Stimulated activated naive CD4-positive, alpha-beta T cell (primary cell): Measurements from ENCODE around the gene CCDC141.
A peak's percentile ranks its signal among the peaks of the same experiment; 100 is the strongest.
"Not testable (repeated sequence)": the region's sequence is repeated elsewhere in the genome, so short reads cannot be mapped to it uniquely, and the experiment has no call there.

Experiments used
- DNase-seq, 6 experiments: peaks; one replicate each; lab custom pipeline; 2025; lab: John Stamatoyannopoulos, UW

Gene CCDC141, protein sequence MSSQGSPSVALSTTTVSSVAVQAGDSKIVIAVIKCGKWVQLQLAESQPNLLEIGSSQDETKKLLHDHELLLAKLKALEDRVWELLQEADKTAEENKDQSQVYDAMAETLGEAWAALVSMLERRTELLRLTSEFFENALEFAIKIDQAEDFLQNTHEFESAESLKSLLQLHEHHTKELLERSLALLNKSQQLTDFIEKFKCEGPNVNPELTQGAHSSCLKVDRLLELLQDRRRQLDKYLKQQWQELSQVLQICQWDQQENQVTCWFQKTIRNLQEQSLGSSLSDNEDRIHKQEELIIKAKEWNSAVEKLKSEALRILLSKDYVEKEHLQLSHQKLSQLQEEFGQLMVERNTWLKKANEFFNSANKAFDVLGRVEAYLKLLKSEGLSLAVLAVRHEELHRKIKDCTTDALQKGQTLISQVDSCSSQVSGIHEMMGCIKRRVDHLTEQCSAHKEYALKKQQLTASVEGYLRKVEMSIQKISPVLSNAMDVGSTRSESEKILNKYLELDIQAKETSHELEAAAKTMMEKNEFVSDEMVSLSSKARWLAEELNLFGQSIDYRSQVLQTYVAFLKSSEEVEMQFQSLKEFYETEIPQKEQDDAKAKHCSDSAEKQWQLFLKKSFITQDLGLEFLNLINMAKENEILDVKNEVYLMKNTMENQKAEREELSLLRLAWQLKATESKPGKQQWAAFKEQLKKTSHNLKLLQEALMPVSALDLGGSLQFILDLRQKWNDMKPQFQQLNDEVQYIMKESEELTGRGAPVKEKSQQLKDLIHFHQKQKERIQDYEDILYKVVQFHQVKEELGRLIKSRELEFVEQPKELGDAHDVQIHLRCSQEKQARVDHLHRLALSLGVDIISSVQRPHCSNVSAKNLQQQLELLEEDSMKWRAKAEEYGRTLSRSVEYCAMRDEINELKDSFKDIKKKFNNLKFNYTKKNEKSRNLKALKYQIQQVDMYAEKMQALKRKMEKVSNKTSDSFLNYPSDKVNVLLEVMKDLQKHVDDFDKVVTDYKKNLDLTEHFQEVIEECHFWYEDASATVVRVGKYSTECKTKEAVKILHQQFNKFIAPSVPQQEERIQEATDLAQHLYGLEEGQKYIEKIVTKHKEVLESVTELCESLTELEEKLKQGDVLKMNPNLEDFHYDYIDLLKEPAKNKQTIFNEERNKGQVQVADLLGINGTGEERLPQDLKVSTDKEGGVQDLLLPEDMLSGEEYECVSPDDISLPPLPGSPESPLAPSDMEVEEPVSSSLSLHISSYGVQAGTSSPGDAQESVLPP (N-terminal part only)

DNA sequence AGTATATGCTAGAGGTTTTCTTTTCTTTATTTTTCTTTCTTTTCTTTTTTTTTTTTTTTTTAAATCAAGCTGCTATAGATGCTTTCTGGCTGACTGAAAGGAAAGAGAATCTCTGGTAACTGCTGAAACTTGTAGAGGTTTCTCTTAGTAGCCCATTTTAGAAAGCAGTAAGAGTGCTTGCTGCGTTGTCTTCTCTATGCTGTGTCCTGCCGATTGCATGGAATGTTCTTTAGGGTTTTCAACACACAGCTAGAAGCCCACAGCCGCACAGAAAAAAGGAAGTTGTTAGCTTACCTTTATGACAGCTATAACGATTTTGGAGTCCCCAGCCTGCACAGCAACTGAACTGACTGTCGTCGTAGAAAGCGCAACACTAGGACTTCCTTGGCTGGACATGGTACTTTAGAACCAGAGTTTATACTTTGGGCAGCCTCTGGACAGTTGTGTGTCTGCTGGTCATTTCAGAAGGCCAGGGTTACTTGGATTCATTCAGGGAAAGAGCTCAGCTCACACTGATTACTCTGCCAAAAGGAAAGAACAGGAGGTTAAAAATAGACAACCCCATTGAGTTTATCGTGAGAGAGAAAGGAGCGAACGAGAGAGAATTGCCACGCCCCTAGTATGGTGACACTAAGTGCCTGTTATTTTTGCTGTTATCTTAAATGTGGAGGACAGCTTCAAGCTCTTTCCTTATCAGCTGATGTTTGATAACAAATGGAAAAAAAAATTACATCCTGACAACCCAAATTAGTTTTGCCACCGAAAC is at the start of gene CCDC141:
Gene CCDC141, minus strand, starts transcription at position 592 of the 766 bp plus-strand sequence. Its CDS starts 196 bp downstream, at position 396.
- peak in 4 of 6 experiments; percentile 4 to 66 (median 50) for DNase-seq

DNA sequence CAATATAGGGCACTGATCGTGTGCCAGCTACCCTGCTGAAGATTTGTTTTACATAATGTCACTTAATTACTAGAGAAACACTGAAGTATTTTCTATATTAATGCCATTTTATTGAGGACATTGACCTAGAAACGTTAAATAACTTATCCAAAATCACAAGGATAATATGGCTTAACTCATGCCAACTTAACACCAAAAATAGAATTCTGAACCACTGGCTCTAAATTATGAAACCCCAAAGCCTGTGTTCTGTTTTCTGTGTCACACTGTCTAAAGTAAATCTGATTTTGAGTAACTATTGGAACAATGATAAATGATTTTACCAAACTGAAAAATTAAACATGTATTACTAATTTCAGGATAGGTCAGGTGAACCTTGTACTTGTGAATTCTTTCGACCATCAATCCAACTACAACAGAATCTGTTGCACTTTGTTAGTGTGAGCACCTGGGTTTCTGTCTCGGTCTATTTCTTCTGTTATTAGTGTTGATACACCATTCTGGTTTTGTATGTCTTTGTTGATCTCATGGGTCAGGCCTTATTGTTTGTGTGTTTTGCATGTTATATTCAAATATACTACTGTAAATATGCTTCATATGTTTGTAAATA is 48.2 kb upstream of the CCDC141 start:
- DNase-seq = no peak

DNA sequence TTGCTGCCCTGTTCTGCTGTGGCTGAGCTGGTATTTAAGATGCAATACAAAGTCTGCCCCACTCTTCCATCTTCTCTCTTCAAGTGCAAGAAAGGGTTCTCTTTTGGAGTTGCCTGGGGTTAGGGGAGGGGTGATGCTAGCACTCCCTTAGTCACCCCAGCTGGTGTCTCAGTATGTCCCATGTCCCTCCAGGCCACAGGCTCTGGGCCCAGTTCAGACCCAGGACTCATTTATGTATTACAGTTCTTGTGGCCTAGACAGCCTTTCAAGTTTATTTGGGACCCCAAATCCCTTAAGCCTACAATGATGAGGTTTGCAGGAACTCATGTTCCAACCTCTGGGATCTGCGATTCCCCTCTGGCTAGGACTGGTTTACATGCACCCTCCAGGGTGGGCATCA is 47.2 kb upstream of the CCDC141 start:
- DNase-seq = no peak

DNA sequence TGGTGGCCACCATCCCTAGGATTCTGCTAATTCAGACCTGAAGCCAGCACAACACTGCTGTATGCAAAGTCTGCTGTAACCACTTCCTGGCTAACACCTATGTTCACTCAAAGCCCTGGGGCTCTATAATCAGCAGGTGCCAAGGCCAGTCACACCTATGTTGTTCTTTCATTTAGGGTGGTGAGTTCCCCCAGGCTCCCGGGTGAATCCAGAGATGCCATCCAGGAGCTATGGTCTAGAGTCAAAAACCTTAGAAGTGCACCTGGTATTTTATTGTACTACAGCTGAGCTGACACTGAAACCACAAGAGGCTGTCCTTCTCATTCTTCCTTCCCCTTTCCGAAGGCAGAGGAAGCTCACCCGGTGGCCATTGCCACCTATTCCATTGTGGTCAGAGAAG is 46.2 kb upstream of the CCDC141 start:
- DNase-seq = peak in 3 of 6 experiments; percentile 4 to 26 (median 16)

DNA sequence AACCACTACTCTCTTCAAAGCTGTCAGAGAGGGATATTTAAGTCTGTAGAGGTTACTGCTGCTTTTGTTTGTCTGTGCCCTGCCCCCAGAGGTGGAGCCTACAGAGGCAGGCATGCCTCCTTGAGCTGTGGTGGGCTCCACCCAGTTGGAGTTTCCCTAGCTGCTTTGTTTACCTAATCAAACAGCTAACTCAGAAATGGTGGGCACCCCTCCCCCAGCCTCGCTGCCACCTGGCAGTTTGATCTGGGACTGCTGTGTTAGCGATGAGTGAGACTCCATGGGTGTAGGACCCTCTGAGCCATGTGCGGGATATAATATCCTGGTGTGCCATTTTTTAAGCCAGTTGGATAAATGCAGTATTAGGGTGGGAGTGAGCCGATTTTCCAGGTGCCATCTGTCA is 43.0 kb upstream of the CCDC141 start:
- not testable (repeated sequence) for DNase-seq

DNA sequence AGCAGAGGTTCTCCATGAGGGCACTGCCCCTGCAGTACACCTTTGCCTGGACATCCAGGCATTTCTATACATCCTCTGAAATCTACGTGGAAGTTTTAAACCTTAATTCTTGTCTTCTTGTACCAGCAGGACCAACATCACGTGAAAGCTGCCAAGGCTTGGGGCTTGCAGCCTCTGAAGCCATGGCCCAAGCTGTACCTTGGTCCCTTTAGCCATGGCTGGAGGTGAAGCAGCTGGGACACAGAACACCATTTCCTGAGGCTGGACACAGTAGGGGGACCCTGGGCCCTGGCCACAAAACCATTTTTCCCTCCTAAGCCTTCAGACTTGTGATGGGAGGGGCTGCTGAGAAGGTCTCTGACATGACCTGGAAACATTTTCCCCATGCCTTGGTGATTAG is 32.8 kb upstream of the CCDC141 start:
- no peak for DNase-seq

DNA sequence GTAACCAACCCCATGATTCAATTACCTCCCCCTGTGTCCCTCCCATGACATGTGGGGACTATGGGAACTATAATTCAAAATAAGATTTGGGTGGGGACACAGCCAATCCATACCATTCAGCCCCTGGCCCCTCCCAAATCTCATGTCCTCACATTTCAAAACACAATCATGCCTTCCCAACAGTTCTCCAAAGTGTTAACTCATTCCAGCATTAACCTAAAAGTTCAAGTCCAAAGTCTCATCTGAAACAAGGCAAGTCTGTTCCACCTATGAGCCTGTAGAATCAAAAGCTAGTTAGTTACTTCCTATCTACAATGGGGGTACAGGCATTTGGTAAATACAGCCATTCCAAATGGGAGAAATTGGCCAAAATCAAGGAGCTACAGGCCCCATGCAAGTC is 32.0 kb upstream of the CCDC141 start:
- DNase-seq = no peak

DNA sequence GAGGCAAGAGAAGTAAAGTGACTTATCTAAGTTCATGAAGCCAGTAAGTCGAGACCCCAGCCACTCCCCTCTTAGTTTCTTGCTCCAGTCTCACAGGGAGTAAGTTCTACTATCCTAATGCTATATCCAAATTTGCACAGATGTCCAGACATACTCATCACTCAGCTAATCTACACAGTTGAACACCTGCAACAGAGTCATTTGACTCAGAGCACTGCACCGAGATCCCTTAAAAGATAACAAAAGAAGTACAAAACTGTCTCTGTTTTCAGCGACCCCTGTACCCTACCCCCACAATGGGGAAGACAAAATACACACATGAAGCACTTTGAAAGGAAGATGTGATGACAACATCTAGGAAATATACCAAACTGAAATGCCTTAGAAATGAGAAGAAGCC is 22.6 kb upstream of the CCDC141 start:
- DNase-seq = no peak

DNA sequence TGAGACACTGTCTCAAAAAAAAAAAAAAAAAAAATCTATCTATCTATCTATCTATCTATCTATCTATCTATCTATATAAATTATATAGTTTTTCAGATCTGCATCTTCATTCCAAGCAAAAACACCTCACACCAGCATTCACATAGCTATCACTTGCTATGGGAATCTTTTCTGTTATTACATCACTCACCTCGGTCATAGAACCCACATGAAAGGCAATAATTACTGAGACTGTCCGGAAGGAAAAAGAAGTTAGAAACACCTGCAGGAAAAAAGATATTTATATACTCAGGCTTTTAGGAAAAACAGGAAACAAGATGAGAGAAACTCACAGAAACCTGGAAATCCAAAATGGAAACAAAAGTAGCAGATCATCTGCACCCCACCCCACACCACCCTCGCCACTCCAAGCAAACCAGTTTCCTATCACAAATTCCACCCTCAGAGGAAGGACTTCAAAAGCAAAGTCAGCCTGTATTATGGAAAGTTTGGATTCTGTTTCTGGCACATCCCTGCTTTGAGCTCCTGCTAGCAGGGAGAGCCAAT is 21.9 kb upstream of the CCDC141 start:
- DNase-seq = no peak

DNA sequence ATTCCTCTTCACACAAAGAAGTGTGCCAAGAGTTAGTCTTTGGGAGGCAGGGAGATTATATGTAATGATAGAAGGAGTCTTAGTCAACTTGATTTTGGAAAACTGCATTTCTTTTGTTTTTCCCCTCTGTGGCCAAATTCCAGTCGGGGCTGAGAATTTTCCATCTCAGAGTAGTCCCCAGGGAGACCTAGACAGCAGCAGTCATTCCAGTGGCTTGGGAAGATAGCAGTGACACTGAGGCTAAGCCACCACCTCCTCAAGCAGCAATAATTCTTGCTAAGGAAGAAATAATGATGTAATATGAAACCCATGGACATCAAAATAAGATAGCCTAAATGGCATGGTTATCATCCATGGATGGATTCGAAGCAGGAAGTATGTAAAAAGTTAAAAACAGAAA is 21.0 kb upstream of the CCDC141 start:
- DNase-seq = no peak

DNA sequence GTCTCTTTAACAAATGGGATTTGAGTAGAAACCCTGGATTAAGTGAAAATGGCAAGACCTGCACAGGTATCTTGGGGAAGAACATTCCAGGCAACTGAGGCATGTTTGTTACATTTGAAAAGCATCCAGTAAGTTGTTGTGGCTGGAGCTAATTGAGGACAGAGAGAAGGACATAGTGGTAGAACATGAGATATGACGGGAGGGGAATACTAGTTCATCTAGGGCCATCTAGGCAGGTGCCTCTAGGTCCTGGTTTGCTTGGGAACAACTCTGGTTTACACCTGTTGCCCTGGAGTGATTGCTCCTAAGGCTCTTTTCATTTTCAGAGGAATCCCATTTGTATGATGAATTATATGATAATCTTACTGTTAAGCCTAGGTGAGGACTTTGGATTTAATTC is 19.7 kb upstream of the CCDC141 start:
- DNase-seq = no peak

DNA sequence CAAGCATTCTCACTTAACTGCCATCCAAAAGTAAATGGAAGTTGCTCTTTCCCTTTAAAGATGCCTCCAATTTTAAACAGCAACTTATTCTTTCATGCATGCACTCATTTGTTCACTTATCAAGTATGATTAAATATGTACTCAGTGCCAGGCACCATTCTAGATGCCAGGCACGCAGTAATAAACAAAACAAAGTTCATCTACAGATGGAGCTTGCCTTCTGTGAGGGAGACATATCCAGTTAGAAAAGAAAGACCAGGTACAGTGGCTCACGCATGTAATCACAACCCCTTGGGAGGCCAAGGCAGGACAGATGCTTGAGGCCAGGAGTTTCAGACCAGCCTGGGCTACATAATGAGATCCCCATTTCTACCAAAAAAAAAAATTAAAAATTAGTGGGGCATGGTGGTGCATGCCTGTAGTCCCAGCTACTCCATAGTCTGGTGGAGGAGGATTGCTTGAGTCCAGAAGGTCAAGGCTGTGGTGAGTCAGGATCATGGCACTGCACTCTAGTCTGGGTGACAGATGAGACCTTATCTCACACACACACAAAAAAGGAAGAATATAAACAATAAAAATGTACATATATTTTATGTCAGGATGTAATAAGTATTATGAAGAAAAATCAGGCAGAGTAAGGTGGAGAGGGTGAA is 19.2 kb upstream of the CCDC141 start:
- DNase-seq = no peak

DNA sequence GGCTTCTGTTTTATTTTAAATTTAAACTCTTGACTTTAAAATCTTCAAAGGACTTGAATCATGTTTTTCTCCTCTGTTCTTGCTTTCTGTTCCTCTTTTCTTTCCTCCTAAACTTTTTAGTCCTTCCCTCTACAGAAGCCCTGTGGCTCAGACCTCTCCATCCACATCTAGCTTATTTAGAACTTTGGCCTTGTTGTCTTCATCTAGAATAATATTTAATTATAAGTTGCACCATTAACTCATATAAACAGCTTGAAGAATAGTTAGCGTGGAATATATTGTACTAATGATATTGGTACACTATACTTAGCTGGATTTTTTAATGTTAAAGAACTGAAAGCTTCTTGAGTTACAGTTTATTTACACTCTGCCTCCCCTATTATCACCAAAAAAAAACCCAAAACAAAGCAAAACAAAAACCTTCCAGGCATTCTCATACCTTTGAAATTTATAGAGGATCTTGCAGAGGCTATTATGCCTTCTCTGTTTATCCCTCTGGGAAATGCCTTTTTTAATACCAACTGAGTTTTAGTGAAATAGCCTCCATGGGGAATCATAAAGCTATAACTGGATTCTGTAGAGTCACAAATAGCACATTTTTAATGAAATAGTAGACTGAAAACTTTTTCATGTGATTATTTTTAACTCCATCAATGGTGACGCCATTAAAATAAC is 9.2 kb upstream of the CCDC141 start:
- no peak for DNase-seq

DNA sequence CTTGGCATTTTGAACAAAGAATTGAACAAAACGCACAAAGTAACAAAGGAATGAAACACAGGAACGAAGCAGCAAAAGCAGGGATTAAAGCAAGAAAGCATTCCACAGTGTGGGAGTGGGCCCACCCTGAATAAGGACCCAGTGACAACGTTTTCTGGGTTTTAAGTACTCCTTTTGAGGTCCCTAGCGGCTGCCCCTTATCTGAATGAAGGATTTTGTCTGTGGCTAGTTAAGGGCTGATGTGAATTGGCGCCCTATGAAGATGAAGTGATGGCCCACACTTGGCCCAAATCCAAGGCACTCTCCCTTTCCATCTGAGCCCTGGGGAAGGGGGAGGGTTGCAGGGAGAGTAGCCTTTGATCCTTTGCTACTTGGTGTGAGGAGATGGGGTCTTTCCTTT is 7.8 kb upstream of the CCDC141 start:
- no peak for DNase-seq

DNA sequence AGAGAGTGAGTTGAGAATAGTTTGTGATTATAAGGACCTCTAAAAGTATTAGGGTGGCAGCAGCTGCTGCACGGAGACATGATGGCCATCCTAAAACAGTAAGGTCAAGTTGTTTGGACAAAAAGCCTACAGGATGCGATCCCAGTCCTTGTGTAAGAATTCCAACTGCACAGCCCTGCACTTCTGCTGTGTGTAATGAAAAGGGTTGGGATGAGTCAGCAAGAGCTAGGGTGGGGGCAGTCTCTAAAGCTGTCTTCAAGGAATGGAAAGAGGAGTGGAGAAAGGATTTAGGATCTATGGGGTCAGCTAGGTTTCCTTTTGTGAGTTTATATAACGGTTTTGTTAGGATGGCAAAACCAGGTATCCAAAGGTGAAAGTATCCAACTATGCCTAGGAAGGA is 3.6 kb upstream of the CCDC141 start:
- DNase-seq = not testable (repeated sequence)

DNA sequence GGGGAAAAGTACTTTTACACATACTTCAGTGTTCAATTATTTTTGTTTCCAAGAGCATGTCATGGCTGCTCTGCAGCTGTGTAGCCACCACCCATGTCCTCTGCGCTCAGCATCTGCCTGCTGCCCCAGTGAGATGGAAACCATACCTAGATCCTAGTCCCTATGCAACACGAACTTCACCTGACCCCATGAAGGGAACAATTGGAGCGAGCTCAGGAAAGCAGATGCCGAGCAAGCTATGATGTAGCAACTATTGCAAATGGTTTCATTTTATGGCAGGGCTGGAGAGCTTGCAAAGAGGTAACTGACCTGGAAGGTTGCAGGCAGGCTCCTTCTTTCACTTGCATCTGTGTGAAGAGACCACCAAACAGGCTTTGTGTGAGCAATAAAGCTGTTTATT is 1.3 kb upstream of the CCDC141 start:
- no peak for DNase-seq

DNA sequence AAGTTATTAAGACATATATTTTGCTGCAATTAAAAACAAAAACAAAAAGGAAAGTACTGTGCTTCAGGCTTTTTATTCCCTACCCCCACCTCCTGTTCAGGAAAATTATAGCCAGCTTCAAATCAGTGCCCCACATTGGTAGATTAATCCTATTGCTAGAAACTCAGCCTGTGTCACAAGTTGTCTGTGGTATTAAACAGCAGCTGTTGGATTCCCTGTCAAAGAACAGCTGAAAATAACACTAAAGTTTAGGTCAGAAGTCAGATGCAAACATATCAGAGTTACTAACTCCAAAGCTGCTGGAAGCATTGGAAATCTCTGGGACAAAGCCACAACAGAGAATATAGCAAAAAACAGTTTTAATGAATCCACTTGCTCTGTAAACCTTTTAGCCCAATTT is 818 bp upstream of the CCDC141 start:
- no peak for DNase-seq

DNA sequence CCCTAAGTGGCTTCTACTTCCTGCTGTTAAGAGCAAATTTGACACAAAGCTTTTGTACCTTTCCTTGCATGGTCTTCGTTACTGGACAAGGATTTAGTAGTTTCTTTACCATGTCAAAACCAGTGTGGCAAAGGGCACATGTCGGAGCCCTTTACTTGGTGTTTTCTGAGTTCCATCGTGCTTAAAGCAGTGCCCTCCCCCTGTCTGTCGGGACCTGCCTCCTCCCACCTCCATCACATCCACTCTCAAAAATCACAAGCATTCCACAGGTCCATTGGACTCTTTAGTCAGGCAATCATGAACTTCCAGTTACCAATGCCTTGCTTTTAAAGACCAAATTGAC is 763 bp downstream of the CCDC141 start:
- peak in 2 of 6 experiments; percentile 41 to 57 for DNase-seq

DNA sequence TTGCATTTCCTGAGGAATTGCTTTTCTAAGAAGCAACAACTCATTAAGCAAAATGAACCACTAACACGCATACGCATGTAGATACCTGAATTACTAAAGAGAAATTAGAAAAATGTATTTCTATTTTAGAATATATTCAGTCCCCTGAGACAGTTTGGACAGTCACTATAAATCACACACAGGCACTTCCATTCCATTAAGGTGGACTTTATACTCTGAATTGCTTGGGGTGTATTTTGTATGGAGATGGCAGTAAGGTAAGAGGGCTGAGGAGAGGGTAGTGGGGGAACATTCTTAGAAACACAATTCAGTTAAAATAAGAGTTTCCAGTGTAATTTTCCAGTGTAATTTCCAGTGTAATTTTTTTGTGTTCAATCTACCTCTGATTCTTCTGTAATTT is 1.8 kb downstream of the CCDC141 start:
- no peak for DNase-seq

DNA sequence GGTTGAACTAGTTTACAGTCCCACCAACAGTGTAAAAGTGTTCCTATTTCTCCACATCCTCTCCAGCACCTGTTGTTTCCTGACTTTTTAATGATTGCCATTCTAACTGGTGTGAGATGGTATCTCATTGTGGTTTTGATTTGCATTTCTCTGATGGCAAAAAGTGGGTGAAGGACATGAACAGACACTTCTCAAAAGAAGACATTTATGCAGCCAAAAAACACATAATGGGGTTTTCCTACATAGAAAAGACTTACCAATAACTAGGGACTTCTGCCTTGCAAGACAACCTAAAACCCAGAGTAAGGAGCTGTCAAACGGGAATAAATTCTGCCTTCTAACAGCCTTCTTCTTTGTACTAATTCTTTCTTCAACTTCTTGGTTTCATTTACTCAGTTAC is 4.3 kb downstream of the CCDC141 start:
- DNase-seq = not testable (repeated sequence)
